Right cardiac atrium (tissue), 5 donors: ENCODE measurements around the gene CPNE4. TPM values are rescaled to one million over a fixed set of nuclear protein-coding genes. Genes with fewer than 3 reads are reported as not detected.

Source experiments
- ATAC-seq, 2 donors: fragments of 200-7000 bp; cut with Tn5 transposase; one replicate each; pipeline versions ENCODE4 v1.8.0 to v1.9.1; 2020; ENCODE audit warnings: moderate library complexity in 2 of 2, mild to moderate bottlenecking in 1 of 2
- DNase-seq, 3 donors: peaks; one replicate each; pipeline ENCODE4 v3.0.0-alpha.2; 2020
- H3K27ac ChIP-seq: one replicate; pipeline ENCODE4 v1.5.1; 2013; ENCODE audit warnings: mild to moderate bottlenecking, low read length, control low read depth, moderate library complexity
- H3K27me3 ChIP-seq: one replicate; pipeline ENCODE4 v1.6.1; 2013; ENCODE audit not compliant: control insufficient read depth, insufficient read depth
- H3K4me1 ChIP-seq: one replicate; pipeline ENCODE4 v1.6.1; 2013; ENCODE audit warnings: low read length; ENCODE audit not compliant: control insufficient read depth, insufficient read depth
- H3K4me3 ChIP-seq: one replicate; pipeline ENCODE4 v1.5.1; 2013; ENCODE audit warnings: low read length, control low read depth
- H3K9me3 ChIP-seq: one replicate; pipeline ENCODE4 v1.6.1; 2013; ENCODE audit warnings: low read length; ENCODE audit not compliant: control insufficient read depth
- WGBS: extraction: QIAGEN DNeasy Blood & Tissue Kit; methylation state at CpG from one replicate; pipeline ENCODE4 v1.1.7; 2013; 5-methylcytosine and 5-hydroxymethylcytosine counted together
- intact Hi-C, 4 donors: fragments of 100-400 bp; cut with DNase I; formaldehyde crosslinking; loops; one replicate each; pipeline versions ENCODE4 v1.11.0 to v1.14.0; 2022 to 2023
- polyA plus RNA-seq: library from polyadenylated mRNA; stranded (reverse); fragments of 200-250 nt; gene quantifications from one replicate; pipeline ENCODE4 v1.2.3, GENCODE V29; 2013
- total RNA-seq, 4 donors: library from RNA; stranded (reverse); fragmentation: NEBNext Ultra II Directional; extraction: Animal tissue kit (Norgen Biotek cat#: 25700); gene quantifications; one replicate each; pipeline ENCODE4 v1.2.1, GENCODE V29; 2021
- donor health status: healthy with polysubstance abuse.
- donor health status: DM: no; HTN: yes; CAD: no.
- donor health status: DM: no; HTN: no; CAD: no.
- donor health status: DM: no; HTN: yes; CAD: no; lungs with severe emphysema.
- donor health status: DM: yes; HTN: yes; CAD: no.

The CPNE4 gene
- total and polyA plus RNA-seq, 5 donors: 0.79 to 9.6 (median 2.1) TPM

DNA sequence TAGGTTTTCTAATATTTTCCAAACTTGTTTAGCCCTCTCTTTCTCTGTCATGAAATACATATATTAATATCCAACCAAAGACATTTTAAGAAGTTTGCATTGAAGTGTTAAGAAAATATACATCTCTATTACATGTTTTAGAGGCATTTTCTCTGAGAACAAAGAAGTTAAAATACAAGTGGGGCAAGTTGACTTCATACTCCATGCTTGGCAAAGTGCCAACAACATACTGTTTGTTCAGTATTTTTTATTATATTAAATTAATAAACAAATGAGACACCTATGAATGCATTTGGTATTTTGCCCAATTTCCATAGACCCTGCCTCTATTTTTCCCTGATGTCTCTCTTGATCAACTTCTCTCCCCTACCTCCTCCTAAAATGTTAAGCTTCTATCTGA lies 299.3 kb downstream of the CPNE4 start:
- Histone ChIP-seq H3K27ac (no peak overlapping the region), H3K9me3 (no peaks in the 10 kb centered on the region), H3K4me1 (no peaks in the 10 kb centered on the region), H3K27me3 (no peaks in the 10 kb centered on the region), H3K4me3 (no peak overlapping the region)
- intact Hi-C loops: no loop called here
- ATAC-seq: no peak
- DNase-seq: no peak

DNA sequence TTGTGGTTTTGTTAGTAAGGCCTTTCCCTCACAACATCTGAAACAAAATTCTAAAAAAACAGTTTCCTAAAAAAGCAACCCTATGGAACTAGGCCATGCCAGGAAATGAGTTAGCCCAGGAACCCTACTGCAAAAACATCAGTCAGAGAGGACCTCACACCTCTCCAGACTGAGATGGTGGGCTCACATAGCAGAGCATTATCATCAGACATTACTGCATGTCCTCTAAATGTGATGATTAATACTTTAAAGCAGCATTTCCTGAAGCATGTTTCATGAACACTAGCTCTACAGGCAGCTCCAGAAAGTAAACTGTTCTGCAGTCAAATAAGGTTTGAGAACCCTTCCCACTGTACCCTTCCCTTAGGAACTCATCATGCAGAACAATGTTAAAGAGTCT lies 299.7 kb downstream of the CPNE4 start:
- H3K4me1 ChIP-seq: no peaks in the 10 kb centered on the region
- H3K9me3 ChIP-seq: no peaks in the 10 kb centered on the region
- intact Hi-C loops: no loop called here
- H3K4me3 ChIP-seq: no peak overlapping the region
- H3K27me3 ChIP-seq: no peaks in the 10 kb centered on the region
- no peak overlapping the region for H3K27ac ChIP-seq
- no peak for ATAC-seq
- DNase-seq: no peak

DNA sequence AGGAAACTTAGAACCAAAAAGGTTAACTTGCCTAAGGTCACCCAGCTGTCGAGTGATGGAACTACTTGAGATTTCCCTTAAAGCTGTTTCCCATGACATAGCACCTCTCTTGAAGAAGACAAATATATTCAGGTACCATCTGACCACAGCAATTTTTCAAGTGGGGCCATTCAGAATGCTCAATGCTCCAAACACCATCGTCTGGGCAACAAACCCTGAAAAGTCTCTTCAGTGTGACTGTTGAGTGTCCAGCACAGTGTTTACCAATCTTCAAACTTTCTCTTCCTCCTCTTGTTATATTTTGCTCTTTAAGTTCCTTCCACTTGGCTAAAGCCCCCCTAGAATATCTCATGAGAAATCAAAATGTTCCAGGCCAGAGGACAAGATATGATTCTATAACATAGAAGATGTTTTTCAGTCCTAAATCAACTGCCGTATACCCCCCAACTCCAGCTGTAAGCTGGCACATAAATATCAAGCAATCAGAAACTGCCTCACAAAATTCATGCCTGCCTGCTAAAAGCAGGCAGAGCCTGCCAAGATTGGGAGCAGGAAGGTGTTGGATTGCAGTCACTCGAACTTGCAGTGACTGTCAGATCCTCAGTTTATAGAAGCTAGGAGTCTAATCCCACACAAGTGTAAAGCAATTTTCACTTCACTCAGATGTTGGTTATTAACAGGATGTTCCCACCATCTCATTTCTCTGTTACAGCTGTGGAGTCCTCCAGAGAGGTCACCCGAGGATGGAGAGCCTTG lies 301.6 kb downstream of the CPNE4 start:
- peak; percentile 37 to 43 for ATAC-seq
- intact Hi-C loops: no loop called here
- DNase-seq: no peak
- no peaks in the 10 kb centered on the region for H3K27me3 ChIP-seq
- H3K4me3 ChIP-seq: no peak overlapping the region
- H3K9me3 ChIP-seq: no peaks in the 10 kb centered on the region
- H3K4me1 ChIP-seq: no peaks in the 10 kb centered on the region
- WGBS: 47% methylated on average over 5 of the region's 5 CpGs
- H3K27ac ChIP-seq: no peak overlapping the region

DNA sequence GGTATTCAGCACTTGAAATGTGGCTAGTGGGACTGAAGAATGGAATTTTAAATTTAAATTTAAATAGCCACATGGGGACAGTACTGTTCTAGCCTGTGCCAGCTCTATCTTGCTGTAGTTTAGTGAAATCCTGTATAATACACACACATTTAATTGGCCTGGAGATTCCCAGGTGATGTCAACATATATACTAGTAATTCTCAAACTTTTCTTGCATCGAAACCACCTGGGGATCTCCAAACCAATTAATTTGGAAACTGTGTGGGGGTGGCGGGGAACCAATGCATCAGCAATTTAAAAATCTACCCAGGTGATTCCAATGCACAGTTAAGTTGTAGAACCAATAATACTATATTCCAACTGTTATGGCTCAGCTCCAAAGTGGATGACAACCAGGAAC lies 303.1 kb downstream of the CPNE4 start:
- intact Hi-C loops: no loop called here
- Histone ChIP-seq H3K27ac (no peak overlapping the region), H3K9me3 (no peaks in the 10 kb centered on the region), H3K4me1 (no peaks in the 10 kb centered on the region), H3K27me3 (no peaks in the 10 kb centered on the region), H3K4me3 (no peak overlapping the region)
- ATAC-seq (no peak), DNase-seq (no peak)
- 91% methylated on average over 2 of the region's 2 CpGs for whole genome bisulfite sequencing

DNA sequence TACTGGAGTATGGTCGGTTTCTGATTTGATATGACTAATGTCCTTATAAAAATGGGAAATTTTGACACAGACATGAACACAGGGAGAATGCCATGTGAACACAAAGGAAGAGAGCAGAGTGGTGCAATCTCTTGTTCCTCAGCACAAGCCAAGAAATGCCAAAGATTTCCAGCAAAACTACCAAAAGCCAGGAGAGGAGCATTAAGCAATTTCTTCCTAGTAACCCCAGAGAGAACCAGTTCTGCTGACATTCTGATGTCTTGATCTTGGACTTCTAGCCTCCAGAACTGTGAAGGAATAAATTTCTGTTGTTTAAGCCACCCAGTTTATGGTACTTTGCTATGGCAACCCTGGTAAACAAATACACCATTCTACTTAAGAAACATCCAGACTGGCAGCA lies 304.2 kb downstream of the CPNE4 start:
- ATAC-seq (no peak), DNase-seq (no peak)
- Histone ChIP-seq H3K4me1 (no peaks in the 10 kb centered on the region), H3K9me3 (no peaks in the 10 kb centered on the region), H3K27ac (no peak overlapping the region), H3K27me3 (no peaks in the 10 kb centered on the region), H3K4me3 (no peak overlapping the region)
- intact Hi-C loops: no loop called here
- WGBS: 70% methylated on average over 1 of the region's 1 CpG

DNA sequence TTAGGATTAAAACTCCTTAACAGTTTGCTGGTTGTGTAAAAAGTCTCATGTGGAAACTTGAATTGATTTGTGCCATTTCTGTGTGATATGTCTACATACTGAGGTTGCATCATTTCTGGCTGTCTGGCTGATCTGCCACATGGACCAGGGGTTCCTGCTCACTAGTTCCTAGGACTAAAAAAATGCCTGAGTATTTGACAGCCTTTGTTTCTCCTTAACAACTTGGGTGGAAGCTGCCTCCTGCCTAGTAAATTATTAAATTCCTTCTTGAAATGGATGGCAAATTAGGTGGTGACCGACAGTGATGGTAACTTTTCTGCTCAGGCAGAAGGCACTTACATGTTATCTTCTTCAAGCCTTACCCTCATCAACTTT lies 305.2 kb downstream of the CPNE4 start:
- no peak for ATAC-seq
- Histone ChIP-seq H3K27me3 (no peaks in the 10 kb centered on the region), H3K9me3 (no peaks in the 10 kb centered on the region), H3K4me1 (no peaks in the 10 kb centered on the region), H3K27ac (no peak overlapping the region), H3K4me3 (no peak overlapping the region)
- intact Hi-C loops: no loop called here
- 97% methylated on average over 1 of the region's 1 CpG for WGBS
- no peak for DNase-seq

DNA sequence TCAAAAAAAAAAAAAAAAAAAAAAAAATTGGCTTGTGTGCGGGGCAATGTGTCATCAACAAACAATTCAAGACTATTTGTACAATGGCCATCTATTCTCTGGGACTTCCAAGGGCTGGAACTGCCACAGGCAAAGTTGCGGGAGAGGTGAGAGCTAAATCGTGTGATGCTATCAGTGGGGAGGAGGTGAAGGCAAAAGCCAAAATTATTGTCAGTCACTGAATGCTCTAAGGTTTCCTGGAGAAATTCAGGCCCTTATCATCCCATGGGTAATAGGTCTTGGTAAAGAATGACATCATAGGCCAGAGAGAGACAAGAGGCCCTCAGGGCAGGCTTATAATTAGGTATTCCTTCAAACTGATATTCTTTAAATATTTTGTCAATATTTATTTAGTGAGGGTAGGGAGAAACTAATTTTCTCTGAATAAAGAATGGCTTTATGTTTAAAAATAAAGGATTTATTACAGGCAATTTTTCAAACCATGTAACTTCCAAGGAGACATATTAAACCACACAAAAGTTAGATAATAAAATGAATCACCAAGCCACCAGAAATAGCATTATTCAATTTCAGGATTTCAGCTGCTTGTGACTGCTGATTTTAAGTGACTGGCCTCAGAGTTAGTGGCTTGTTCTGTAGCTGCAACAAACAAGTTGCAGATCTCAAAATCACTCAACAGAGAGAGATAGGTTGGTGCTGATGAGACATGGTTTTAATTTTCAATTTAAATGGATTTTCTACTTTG lies 305.7 kb downstream of the CPNE4 start:
- WGBS: 62% methylated on average over 3 of the region's 3 CpGs
- Histone ChIP-seq H3K4me1 (no peaks in the 10 kb centered on the region), H3K4me3 (no peak overlapping the region), H3K9me3 (no peaks in the 10 kb centered on the region), H3K27me3 (no peaks in the 10 kb centered on the region), H3K27ac (no peak overlapping the region)
- intact Hi-C loops: no loop called here
- DNase-seq (no peak), ATAC-seq (no peak)

DNA sequence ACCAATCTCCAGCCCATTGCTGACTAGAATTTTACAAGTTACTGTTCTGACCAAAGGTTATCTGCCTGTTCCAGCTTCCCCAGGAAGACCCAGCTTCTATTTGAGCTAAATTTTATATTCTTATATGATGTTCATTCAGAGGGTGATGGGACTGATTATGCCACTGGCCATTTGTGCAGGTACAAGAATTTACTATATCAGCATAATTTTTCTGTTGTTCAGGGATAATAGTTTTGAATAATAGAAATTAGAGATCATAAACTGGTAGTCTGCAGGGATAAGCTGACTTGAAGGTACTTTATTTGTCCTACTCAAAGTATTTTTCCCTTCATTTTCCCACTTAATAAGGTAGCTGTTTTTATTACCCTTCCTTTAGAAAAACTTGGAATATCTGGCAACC lies 309.4 kb downstream of the CPNE4 start:
- no peaks in the 10 kb centered on the region for H3K4me1 ChIP-seq
- no peaks in the 10 kb centered on the region for H3K27me3 ChIP-seq
- DNase-seq: no peak
- intact Hi-C loops: no loop called here
- no peak for ATAC-seq
- no peak overlapping the region for H3K4me3 ChIP-seq
- H3K27ac ChIP-seq: no peak overlapping the region
- H3K9me3 ChIP-seq: no peaks in the 10 kb centered on the region

DNA sequence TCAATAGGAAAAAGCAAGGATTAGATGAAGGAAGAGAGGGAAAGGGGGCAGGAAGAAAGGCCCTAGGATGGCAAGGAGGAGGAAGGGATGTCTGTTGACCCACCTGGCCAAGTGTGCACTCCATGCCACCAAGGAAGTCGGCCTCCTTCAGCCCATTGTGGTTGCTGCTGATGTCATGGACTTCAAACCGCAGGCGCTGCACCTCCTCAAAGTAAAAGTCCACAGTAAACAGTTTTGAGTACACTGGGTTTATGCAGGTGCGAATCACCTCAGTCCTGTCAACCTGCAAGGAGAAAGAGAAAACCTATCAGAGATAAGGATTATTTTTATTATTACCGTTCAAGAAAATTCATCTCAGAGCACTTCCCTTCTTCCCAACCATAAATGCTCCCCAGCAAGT lies 311.5 kb downstream of the CPNE4 start:
- H3K4me1 ChIP-seq: no peaks in the 10 kb centered on the region
- no peak for DNase-seq
- intact Hi-C loops: no loop called here
- H3K4me3 ChIP-seq: no peak overlapping the region
- no peak overlapping the region for H3K27ac ChIP-seq
- no peaks in the 10 kb centered on the region for H3K9me3 ChIP-seq
- H3K27me3 ChIP-seq: no peaks in the 10 kb centered on the region
- 89% methylated on average over 5 of the region's 5 CpGs for WGBS
- no peak for ATAC-seq

DNA sequence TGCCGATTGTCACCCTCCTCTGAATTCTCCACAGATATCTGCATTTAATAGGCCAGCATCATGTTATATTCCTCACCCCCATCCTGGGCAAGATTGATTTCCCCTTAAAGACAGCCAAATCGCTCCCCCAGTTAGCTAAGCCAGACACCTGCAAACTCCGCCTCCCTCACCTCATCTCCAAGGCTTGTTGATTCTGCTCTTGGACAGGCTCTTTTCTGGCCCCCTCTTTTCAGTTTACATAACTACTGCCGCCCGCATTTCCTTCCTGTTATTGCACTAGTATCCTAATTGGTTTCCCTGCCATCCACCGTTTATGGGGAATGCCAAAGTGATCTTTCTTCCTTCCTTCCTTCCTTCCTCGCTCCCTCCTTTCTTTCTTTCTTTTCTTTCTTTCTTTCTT lies 317.3 kb downstream of the CPNE4 start:
- DNase-seq: no peak
- Histone ChIP-seq H3K4me1 (no peaks in the 10 kb centered on the region), H3K9me3 (no peaks in the 10 kb centered on the region), H3K4me3 (no peak overlapping the region), H3K27me3 (no peaks in the 10 kb centered on the region), H3K27ac (no peak overlapping the region)
- WGBS: 67% methylated on average over 7 of the region's 7 CpGs
- no peak for ATAC-seq
- intact Hi-C loops: no loop called here

DNA sequence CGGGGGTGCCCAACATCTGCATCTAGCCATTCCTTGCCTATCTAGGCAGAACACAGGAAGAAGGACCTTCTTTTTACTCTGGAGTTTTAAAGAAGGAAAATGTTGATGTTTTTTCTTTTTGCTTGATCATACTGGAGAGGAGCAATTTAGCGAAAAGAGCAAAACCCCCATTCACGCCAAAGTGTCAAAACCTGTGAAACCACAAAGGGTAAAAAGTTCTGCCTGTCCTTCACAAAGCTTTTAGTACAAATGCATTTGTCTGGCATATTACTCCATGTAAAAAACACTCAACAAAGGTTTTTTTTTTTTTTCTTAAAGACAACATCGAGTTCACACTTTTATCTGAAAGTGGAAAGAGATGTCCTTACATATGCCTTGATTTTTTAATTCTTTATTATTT lies 317.9 kb downstream of the CPNE4 start:
- ATAC-seq: no peak
- 74% methylated on average over 4 of the region's 4 CpGs for WGBS
- intact Hi-C loops: no loop called here
- no peak for DNase-seq
- no peak overlapping the region for H3K4me3 ChIP-seq
- H3K27me3 ChIP-seq: no peaks in the 10 kb centered on the region
- no peaks in the 10 kb centered on the region for H3K9me3 ChIP-seq
- H3K4me1 ChIP-seq: no peaks in the 10 kb centered on the region
- no peak overlapping the region for H3K27ac ChIP-seq

DNA sequence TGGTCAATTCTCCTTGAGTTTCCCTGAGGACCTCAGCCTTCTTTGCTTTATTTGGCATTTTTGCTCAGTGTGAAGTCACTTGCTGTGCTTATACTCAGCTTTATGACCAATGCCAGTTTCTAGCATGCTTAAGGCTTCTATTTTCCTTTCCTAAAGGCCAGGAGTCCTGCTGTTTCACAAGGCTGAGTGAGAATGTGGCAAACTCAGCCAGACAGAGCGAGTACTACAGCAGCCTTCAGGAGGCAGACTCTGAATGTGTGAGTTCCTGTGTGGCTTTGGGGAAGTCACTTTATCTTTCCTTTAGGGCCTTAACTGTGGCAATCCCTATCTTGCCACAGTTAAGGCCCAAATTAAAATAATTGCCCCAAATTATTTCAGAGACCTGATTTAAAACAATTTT lies 318.8 kb downstream of the CPNE4 start:
- Histone ChIP-seq H3K4me3 (no peak overlapping the region), H3K27me3 (no peaks in the 10 kb centered on the region), H3K4me1 (no peaks in the 10 kb centered on the region), H3K27ac (no peak overlapping the region), H3K9me3 (no peaks in the 10 kb centered on the region)
- ATAC-seq (no peak), DNase-seq (no peak)
- intact Hi-C loops: no loop called here
- WGBS: 58% methylated on average over 1 of the region's 1 CpG
